Urothelium cell line (cell line): ENCODE results near the gene ODR4.
"Not testable (repeated sequence)": the region's sequence is repeated elsewhere in the genome, so short reads cannot be mapped to it uniquely, and the experiment has no call there.

ENCODE experiments used
- DNase-seq: peaks from one replicate; pipeline ENCODE4 v3.0.0; 2011; ENCODE audit warnings: low spot score, mixed read lengths
- FAIRE-seq: peaks from 2 replicates; lab custom pipeline; 2011; peaks lifted over from hg19 to GRCh38; lab: Jason Lieb, UNC

ODR4 gene

DNA sequence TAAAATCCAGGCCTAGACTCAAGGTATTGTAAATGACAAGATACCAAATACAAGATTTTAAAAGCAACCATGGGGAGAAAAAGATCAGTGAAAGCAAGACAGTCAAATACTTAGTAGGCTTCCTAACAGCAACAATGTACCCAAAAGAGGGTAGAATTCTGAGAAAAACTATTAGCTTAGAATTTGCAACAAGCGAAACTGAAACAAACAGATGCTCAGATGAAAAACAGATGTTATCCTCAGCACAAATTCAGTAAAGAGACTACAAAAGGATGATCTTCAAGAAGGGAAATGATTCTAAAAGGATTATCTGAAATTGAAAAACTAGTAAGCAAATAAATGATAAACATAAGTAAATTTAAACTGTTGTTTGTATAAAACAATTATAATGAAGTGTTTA is 45.3 kb downstream of the ODR4 start:
- FAIRE-seq = no peak
- DNase-seq = no peak

DNA sequence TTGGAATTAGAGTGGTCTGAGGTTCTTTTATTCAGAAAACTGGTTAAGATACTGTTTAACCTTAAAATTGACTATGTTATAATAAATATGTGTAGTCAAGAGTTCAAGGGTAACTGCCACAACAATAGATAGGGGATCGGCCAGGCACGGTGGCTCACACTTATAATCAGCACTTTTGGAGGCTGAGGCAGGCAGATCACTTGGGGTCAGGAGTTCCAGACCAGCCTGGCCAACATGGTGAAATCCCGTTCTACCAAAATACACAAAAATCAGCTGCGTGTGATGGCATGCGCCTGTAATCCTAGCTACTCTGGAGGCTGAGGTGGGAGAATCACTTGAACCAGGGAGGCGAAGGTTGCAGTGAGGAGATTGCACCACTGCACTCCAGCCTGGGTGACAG is 45.8 kb downstream of the ODR4 start:
- no peak for DNase-seq
- no peak for FAIRE-seq

DNA sequence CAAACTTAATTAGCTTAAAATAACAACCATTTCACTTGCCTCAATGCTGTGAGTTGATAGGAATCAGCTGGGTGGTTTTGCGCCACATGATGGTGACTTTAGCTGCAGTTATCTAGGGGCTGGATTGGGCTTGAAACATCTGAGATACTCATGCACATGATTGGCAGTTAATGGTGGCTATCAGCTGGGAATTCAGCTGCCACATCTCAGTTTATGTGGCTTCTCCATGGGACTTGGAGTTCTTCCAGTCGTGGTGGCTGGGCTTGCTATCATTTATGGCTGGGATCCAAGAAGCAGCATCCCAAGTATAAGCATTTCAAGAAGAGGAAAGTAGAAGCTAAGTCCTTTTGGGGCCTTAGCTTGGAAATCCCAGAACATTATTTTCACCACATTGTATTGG is 48.9 kb downstream of the ODR4 start:
- no peak for DNase-seq
- FAIRE-seq = no peak

DNA sequence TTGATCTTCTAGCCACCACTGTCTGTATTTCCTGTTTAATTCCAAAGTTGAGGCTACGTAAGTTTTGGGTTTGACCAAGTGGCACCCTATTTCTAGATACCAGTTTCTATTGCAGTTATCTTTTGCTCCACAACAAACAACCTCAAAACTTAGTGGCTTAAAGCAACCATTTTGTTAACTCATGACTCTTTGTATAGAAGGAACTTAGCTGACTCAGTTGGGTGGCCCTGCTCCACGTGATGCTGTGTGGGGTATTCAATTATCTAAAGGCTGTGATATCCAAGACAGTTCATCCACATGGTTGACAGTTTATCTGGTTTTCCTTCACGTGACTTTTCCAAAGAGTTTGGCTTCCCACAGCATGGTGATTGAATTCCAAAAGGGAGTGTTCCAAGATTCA is 50.5 kb downstream of the ODR4 start:
- FAIRE-seq (no peak), DNase-seq (no peak)

DNA sequence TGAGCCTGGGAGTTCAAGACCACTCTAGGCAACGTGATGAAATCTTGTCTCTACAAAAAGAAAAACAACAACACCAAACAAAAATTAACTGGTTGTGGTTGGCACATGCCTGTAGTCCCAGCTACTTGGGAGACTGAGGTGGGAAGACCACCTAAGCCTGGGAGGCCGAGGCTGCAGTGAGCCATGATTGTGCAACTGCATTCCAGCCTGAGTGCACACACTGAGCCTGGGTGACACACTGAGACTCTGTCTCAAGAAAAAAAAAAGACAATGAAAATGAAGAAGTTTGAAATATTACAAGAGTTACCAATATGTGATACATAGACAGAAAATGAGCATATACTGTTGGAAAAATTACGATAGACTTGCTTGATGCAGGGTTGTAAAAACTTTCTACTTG is 53.4 kb downstream of the ODR4 start:
- DNase-seq = no peak
- no peak for FAIRE-seq

DNA sequence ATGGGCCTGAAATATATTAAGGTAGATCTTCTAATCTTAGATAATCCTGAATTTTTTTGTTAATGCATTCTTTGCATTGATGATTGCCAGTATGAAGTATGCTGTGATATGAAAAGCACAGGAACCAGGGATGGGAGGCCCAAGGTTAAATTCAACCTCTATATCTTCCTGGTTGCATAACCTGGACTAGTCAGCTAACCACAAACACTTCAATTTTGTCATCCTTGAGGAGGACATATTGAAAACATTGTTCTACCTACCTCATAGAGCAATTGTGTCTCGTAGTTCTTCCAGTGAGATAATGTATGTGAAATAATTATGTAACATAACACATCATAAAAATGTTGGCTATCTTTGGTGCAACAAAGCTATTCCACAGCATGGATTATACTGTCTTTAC is 59.7 kb downstream of the ODR4 start:
- no peak for FAIRE-seq
- no peak for DNase-seq

DNA sequence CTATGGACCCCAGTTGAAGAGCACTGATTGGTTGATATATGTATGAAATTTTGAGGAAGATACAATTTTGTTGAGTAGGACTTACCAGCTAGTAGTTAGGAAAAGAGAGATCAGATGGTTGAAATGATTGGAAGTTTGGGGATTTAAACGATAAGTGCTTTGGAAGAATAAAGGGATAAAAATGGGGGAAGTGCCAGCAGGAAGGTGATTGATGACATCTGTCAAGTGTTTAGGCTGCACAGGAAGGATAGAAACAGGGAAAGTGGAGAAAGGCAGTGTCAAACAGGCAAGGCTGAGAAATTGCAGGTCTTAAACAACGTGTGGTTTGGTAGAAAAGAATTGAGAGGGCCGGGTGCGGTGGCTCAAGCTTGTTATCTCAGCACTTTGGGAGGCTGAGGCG is 62.9 kb downstream of the ODR4 start:
- FAIRE-seq = no peak
- no peak for DNase-seq

DNA sequence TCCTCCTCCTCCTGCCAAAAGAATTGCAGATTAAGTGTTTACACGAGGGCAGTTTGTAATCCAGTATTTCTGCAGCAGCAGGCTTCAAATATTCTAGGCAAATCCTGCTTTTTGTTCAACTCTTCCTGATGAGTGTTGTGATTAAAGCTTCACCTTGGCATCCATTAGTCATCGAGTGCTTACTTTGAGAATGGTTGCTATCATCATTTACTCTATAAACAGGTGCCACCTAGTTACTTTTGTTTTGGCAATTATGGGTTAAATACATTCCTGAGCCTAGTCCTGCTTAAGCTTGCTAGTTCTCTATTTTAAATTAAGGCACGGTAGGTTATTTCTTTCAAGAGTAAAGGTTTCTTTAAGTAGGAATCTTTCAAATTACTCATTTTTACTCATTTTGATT is 64.9 kb downstream of the ODR4 start:
- no peak for FAIRE-seq
- DNase-seq = no peak

DNA sequence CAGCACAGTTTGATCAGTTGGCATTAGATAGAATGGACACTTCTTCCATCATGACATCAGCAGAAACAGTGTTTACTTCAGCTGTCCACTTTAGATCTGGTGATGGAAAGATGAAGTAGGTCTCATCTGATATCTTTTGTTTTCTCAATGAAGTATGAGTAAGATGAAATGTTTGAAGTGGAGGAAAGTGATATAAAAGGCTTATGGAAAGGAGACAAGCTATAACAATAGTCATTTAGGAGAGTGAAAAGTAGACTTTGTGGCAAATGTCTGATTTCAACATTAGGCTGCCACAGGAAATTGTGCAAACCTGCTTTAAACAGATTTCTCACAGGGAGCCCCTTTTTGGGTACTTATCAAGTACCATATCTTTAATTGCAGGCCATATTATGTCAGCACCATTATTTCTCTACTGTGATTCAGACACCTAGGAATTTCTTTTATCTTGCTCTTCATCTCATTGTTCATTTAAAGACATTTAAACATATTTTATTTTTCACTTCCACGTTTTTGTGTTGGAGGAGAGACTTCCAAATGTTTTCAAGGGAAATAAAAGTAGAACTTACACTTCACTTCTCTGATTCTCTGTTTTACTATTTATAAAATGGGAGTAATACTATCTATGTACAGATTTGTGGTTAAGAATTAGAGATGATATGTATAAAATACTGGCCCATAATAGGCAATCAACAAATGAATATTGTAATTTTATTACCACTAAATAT is 67.2 kb downstream of the ODR4 start:
- DNase-seq (no peak), FAIRE-seq (no peak)

DNA sequence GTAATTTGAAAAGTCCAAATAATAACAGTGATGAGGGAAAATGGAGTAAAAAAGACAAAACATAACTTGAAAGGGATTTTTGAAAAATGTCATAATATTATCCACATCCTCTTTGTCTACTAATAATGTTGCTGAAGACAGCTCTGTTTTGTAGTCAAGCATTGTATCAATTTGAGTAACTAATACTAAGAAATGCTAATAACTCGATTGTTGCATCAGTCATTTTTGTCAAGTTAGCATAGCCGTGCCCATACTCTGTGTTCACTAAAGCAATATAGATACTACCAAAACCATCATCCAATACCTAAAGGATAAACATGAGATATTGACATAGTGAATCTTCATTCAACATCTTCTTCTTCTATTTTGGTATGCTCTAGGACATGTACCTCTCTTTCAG is 68.0 kb downstream of the ODR4 start:
- FAIRE-seq (no peak), DNase-seq (no peak)

DNA sequence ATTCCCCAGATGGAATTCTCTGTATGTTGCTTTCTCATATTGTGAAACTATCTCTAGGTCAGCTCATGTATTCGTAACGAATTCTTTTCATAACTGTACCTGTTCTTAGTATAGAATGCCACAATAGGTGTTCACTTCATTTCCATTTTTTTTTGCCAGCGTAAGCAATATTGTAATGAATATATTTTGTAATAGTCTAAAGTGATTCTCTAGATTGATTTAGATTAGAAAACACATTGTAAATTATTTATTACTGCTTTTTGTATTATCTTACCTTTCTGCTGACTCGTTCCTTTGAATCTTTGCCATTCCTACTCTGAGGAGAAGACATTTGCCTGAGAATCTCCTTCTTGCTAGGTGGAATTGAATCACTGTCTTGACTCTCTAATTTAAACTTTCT is 70.5 kb downstream of the ODR4 start:
- FAIRE-seq (no peak), DNase-seq (no peak)

DNA sequence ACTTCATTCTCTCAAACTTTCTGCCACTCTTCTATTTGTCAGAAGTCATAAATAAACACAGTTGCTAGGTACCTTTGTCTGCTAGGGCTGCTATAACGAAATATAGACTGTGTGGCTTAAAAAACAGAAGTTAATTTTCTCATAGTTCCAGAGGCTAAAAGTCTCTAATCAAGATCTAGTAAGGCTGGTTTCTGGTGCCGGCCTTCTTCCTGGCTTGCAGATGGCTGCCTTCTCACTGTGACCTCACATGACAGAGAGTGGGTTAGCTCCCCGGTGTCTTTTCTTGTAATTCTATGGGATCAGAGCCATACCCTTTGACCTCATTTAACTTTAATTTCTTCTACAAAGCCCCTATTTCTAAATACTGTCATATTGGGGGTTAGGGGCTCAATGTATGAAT is 79.3 kb downstream of the ODR4 start:
- FAIRE-seq = no peak

DNA sequence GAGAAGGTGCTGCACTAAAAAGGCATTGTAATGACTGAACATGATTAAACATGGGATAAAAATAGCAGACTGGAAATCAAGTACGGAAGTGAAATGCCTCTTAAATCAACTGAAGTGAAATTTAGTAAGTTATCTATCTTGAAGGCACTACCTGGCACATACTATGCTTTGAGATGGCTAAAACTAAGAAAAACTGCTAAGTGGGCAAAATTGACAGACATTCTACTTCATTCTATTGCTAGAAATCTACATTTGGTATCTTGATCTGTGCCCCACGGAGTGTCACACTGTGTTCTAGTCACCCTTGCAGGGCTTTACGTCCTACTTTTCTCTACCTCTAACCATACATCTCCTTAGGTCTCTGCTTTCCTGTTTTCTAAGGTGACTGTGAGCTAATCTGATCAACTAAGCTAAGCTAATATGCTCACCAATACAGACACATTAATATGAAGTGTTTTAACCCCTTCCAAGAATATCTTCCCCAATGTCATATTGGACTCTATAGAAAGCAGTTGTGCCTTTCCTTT is 81.2 kb downstream of the ODR4 start:
- DNase-seq = no peak
- FAIRE-seq = no peak

More for the DNA sequence above, 79.3 kb downstream of the ODR4 start:
- no peak for DNase-seq

DNA sequence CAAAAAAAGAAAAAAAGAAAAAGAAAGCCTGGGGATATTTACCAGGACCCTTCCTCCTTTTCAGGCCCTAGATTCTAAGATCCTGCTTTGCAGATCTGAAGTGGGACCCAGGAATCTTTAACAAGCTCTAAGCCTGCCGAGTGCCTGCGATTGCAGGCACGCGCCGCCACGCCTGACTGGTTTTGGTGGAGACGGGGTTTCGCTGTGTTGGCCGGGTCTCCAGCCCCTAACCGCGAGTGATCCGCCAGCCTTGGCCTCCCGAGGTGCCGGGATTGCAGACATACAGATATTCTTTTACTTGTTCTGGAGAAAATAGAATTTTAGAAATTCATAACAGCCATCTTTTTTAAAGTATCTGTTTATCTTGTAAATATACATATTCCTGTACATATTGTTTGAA is 83.5 kb downstream of the ODR4 start:
- DNase-seq, FAIRE-seq: not testable (repeated sequence)

DNA sequence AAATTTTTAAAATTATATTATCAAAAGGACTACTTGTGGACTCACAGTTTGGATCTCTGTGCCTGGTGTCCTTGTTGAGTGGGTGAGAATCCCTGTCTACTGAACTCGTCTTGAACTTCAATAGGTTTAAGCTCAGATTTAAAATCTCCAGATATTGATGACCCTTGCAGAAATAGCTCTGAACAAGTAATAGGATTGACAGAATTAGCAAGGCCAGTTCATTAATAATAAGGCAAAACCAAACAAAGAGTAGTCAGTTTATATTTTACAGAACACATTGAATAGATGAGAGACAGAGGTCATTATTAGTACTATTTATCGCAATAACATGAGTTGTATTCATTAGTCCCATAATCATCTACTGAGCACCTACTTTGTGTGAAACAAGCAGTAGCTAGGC is 85.4 kb downstream of the ODR4 start, which contains the start of gene PDC:
PDC (minus strand) TSS at position 101 of the 400 bp plus-strand sequence. CDS start 11,655 bp downstream, outside the sequence.
- FAIRE-seq (no peak), DNase-seq (no peak)

DNA sequence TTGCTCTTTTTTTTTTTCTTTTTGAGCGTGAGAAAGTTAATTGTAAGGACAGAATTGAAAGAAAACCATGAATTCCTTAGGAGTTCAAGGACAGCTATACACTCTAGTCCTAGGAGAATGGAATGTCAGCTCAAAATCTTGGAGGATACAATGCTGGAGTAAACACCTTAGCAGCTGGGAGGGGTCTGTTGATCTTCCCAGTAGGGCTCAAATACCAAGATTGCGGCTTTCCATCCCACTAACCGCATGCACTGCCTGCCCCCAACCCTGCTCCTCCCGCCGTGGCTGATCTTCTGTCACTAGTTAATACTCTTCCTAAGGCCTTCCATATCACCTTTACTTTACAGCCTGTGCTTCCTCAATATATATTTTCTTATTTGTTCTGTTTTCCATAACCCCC is 87.9 kb downstream of the ODR4 start:
- no peak for DNase-seq
- FAIRE-seq = no peak

DNA sequence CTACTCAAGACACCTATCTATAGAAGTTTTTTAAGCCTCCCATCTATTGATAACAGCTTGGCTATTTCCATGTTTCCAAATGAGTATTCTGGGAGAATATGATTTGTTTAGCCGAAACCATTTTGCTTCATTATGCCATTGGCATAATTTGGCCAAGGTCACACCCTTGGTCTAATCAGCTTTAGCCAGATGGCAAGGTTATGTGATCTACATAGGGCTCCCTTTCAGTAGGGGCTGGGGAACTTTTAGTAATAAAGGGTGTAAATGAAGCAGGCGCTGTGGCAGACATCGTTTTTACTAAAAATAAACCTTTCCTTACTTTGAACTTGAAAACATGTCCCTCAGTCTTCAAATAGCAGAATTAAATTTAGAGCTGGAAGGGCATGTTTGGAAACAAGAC is 88.3 kb downstream of the ODR4 start:
- no peak for FAIRE-seq
- no peak for DNase-seq

DNA sequence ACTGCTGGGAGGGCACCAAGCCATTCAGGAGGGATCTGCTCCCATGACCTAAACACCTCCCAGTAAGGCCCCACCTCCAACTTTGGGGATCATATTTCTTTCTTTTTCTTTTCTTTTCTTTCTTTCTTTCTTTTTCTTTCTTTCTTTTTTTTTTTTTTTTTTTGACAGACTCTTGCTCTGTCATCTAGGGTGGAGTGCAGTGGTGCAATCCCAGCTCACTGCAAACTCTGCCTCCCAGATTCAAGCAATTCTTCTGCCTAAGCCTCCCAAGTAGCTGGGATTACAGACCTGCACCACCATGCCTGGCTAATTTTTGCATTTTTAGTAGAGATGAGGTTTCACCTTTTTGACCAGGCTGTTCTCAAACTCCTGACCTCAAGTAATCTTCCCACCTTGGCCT is 89.9 kb downstream of the ODR4 start:
- not testable (repeated sequence) for FAIRE-seq

DNA sequence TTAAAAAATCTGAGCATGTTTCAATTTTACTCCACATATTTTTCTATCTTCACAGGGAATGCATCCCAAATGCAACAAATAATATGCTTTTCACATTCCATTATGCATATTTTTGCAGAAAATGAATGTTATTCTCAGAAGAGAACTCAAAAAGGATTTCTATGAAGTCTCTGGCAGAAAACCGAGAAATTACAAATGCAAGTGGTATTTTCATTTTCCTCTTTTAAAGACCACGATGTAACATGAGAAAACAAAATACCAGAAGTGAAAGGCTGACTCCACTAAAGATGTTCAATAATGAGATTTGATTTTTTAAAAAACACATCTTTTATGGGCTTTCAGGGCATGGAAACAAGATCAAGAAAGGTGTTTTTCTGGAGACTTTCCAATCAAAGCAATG is 90.3 kb downstream of the ODR4 start:
- no peak for FAIRE-seq
- DNase-seq = no peak

More for the DNA sequence above, 89.9 kb downstream of the ODR4 start:
- DNase-seq = not testable (repeated sequence)
